ENCODE measurements around the gene ANKS6. TPM values are rescaled to one million over a fixed set of nuclear protein-coding genes. Genes with fewer than 3 reads are reported as not detected.

ANKS6 gene
- total and polyA plus RNA-seq, 10 of the 15 experiments (the other 5 are each of a cell fraction or from before 2014, with no cell fraction given), result 2.0 to 16.2 (median 6.1) TPM

DNA sequence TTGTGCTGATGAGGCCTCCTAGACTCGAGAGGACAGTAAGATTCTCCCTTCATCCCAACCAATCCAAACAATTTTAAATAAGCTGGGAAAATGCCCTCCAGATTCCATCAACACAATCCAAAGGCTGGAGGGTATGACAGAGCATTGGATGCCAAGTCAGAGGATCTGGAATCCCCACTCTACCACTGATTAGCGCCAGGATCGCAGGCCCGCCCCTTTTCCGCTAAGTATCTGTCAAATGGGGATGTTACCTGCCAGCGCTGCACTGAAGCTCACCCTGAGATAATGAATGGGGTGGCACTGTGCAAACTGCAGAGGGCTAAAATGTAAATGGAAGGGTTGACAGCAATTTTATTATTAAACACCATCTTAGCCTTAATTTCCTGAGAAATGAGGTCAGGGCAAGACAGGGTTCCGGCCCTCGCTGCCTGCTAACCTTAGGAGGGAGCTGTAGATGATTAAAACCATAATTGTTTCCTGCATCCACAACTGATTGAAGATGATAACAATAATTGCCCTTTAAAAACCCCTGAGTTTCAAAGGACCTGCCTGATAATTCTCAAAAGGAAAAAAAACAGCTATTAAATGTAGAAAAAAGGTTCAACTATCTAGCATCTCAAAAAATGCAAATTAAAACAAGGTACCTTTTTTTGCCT is 56.0 kb downstream of the ANKS6 start (continued):
- TF ChIP-seq, protein P1, sequence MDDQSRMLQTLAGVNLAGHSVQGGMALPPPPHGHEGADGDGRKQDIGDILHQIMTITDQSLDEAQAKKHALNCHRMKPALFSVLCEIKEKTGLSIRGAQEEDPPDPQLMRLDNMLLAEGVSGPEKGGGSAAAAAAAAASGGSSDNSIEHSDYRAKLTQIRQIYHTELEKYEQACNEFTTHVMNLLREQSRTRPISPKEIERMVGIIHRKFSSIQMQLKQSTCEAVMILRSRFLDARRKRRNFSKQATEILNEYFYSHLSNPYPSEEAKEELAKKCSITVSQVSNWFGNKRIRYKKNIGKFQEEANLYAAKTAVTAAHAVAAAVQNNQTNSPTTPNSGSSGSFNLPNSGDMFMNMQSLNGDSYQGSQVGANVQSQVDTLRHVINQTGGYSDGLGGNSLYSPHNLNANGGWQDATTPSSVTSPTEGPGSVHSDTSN (IDR thresholded peaks at IDR 0.05; ENCODE audit: insufficient replicate concordance, low read depth, low read length), result no peak
- TF ChIP-seq SIX5 (IDR thresholded peaks at IDR 0.05; ENCODE audit: low read depth, low read length, severe bottlenecking) (no peak), FOXM1 (IDR thresholded peaks at IDR 0.05; ENCODE audit: low read depth, low read length) (no peak)

DNA sequence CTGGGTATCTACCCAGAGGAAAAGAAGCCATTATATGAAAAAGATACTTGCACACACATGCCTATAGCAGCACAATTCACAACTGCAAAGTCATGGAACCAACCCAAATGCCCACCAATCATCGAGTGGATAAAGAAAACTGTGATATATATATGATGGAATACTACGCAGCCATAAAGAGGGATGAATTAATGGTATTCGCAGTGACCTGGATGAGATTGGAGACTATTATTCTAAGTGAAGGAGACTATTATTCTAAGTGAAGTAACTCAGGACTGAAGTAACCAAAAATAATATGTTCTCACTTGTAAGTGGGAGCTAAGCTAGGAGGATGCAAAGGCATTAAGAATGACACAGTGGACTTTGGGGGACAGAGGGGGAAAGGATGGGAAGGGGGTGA is 57.6 kb downstream of the ANKS6 start:
- in situ Hi-C loops (cut with MboI), result no loop called here
- intact Hi-C loops (cut with micrococcal nuclease; ENCODE audit: unreplicated experiment), result no loop called here
- TF ChIP-seq ETV6 (conservative IDR thresholded peaks at IDR 0.05 in 1 of 2, IDR thresholded peaks at IDR 0.05 in 1 of 2; ENCODE audit: borderline replicate concordance in 1 of 2, low read depth in 1 of 2), result no peak
- no peak for TF ChIP-seq SUPT20H (IDR thresholded peaks at IDR 0.05; ENCODE audit: borderline replicate concordance, control insufficient read depth, low read depth, low read length)
- no peak for TF ChIP-seq EGR1 (IDR thresholded peaks at IDR 0.05; ENCODE audit: borderline replicate concordance in 1 of 2, low read depth in 2 of 2, low read length in 2 of 2)
- no peak for TF ChIP-seq TARDBP (IDR thresholded peaks at IDR 0.05; ENCODE audit: borderline replicate concordance)
- TF ChIP-seq, protein P2, sequence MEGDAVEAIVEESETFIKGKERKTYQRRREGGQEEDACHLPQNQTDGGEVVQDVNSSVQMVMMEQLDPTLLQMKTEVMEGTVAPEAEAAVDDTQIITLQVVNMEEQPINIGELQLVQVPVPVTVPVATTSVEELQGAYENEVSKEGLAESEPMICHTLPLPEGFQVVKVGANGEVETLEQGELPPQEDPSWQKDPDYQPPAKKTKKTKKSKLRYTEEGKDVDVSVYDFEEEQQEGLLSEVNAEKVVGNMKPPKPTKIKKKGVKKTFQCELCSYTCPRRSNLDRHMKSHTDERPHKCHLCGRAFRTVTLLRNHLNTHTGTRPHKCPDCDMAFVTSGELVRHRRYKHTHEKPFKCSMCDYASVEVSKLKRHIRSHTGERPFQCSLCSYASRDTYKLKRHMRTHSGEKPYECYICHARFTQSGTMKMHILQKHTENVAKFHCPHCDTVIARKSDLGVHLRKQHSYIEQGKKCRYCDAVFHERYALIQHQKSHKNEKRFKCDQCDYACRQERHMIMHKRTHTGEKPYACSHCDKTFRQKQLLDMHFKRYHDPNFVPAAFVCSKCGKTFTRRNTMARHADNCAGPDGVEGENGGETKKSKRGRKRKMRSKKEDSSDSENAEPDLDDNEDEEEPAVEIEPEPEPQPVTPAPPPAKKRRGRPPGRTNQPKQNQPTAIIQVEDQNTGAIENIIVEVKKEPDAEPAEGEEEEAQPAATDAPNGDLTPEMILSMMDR (IDR thresholded peaks at IDR 0.05 in 2 of 3, conservative IDR thresholded peaks at IDR 0.05 in 1 of 3; ENCODE audit: control insufficient read depth in 2 of 3, extremely low read depth in 1 of 3, insufficient read depth in 1 of 3, low read depth in 3 of 3, low read length in 3 of 3), result no peak
- TF ChIP-seq, protein P3, sequence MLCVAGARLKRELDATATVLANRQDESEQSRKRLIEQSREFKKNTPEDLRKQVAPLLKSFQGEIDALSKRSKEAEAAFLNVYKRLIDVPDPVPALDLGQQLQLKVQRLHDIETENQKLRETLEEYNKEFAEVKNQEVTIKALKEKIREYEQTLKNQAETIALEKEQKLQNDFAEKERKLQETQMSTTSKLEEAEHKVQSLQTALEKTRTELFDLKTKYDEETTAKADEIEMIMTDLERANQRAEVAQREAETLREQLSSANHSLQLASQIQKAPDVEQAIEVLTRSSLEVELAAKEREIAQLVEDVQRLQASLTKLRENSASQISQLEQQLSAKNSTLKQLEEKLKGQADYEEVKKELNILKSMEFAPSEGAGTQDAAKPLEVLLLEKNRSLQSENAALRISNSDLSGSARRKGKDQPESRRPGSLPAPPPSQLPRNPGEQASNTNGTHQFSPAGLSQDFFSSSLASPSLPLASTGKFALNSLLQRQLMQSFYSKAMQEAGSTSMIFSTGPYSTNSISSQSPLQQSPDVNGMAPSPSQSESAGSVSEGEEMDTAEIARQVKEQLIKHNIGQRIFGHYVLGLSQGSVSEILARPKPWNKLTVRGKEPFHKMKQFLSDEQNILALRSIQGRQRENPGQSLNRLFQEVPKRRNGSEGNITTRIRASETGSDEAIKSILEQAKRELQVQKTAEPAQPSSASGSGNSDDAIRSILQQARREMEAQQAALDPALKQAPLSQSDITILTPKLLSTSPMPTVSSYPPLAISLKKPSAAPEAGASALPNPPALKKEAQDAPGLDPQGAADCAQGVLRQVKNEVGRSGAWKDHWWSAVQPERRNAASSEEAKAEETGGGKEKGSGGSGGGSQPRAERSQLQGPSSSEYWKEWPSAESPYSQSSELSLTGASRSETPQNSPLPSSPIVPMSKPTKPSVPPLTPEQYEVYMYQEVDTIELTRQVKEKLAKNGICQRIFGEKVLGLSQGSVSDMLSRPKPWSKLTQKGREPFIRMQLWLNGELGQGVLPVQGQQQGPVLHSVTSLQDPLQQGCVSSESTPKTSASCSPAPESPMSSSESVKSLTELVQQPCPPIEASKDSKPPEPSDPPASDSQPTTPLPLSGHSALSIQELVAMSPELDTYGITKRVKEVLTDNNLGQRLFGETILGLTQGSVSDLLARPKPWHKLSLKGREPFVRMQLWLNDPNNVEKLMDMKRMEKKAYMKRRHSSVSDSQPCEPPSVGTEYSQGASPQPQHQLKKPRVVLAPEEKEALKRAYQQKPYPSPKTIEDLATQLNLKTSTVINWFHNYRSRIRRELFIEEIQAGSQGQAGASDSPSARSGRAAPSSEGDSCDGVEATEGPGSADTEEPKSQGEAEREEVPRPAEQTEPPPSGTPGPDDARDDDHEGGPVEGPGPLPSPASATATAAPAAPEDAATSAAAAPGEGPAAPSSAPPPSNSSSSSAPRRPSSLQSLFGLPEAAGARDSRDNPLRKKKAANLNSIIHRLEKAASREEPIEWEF (IDR thresholded peaks at IDR 0.05; ENCODE audit: insufficient replicate concordance, low read depth, low read length), result no peak
- TF ChIP-seq, protein P4, sequence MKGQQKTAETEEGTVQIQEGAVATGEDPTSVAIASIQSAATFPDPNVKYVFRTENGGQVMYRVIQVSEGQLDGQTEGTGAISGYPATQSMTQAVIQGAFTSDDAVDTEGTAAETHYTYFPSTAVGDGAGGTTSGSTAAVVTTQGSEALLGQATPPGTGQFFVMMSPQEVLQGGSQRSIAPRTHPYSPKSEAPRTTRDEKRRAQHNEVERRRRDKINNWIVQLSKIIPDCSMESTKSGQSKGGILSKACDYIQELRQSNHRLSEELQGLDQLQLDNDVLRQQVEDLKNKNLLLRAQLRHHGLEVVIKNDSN (IDR thresholded peaks at IDR 0.05; ENCODE audit: borderline replicate concordance, extremely low read length, insufficient read depth, low read depth, low read length), result no peak
- TF ChIP-seq STAT1 (conservative IDR thresholded peaks at IDR 0.05), result no peak

More for the DNA sequence above, 57.6 kb downstream of the ANKS6 start:
- BruUV-seq (replicated peaks), result no TSS peak
- no peak overlapping the region for H3K4me3 ChIP-seq
- FAIRE-seq (no peak), DNase-seq (ENCODE audit: low read depth, low spot score) (no peak), ATAC-seq (no peak)
- H3K9me3 ChIP-seq (replicated peaks; ENCODE audit: control insufficient read depth, insufficient read depth, low read length), result no peaks in the 10 kb centered on the region
- H4K20me1 ChIP-seq (ENCODE audit: control insufficient read depth, insufficient read depth), result no peaks in the 10 kb centered on the region; the same call in 1 of the 2 replicates
- CTCF ChIA-PET, result interaction anchor here (0.6 kb wide), 1 partner anchor 37 kb away, joined by 5 read pairs; no protein-coding TSS in a partner anchor
- SMC1A ChIA-PET (ENCODE audit: uncharacterized antibody, unreplicated experiment), result no interaction called here
- POLR2A ChIA-PET, result no interaction called here
- 73% methylated on average over 3 of the region's 3 CpGs for WGBS (ENCODE audit: insufficient coverage, insufficient replicate concordance, low lambda C conversion rate, missing lambda C conversion rate)
- H3K4me2 ChIP-seq (ENCODE audit: control insufficient read depth, insufficient read depth), result no peak overlapping the region
- no peaks in the 10 kb centered on the region for H3K79me2 ChIP-seq (ENCODE audit: control insufficient read depth, insufficient read depth, low read length)
- H3K9ac ChIP-seq (ENCODE audit: control insufficient read depth, insufficient read depth, low read length), result no peak overlapping the region
- no peak overlapping the region for H3K27ac ChIP-seq (ENCODE audit: control insufficient read depth, insufficient read depth)
- H3K36me3 ChIP-seq (ENCODE audit: control insufficient read depth in 2 of 2, insufficient read depth in 2 of 2, low read length in 1 of 2), result no peaks in the 10 kb centered on the region
- no peaks in the 10 kb centered on the region for H3K27me3 ChIP-seq (replicated peaks in 1 of 2; ENCODE audit: control insufficient read depth in 2 of 2, insufficient read depth in 2 of 2, low read length in 1 of 2)
- RAD21 ChIA-PET (ENCODE audit: unreplicated experiment), result no interaction called here
- no peak overlapping the region for H2AFZ ChIP-seq (ENCODE audit: control insufficient read depth, low read depth, low read length)
- H3K4me1 ChIP-seq (ENCODE audit: control insufficient read depth, insufficient read depth, low read length), result no peaks in the 10 kb centered on the region
